Left cardiac atrium (tissue), 4 donors: ENCODE measurements around the gene CRTC1. TPM values are rescaled to one million over a fixed set of nuclear protein-coding genes. Genes with fewer than 3 reads are reported as not detected.
A peak's percentile ranks its signal among the peaks of the same experiment; 100 is the strongest.

ENCODE experiments used
- ATAC-seq, 2 donors: fragments of 200-7000 bp; cut with Tn5 transposase; one replicate each; pipeline ENCODE4 v1.9.1; 2020; ENCODE audit warnings: mild to moderate bottlenecking in 2 of 2, moderate library complexity in 2 of 2
- DNase-seq: peaks from one replicate; pipeline ENCODE4 v3.0.0-alpha.2; 2020
- intact Hi-C, 2 donors: fragments of 100-400 bp; cut with DNase I; formaldehyde crosslinking; loops; one replicate each; pipeline versions ENCODE4 v1.14.1 to v1.15.1; 2022 to 2023
- total RNA-seq, 2 donors: library from RNA; stranded (reverse); fragmentation: NEBNext Ultra II Directional; extraction: Animal tissue kit (Norgen Biotek cat#: 25700); gene quantifications; one replicate each; pipeline ENCODE4 v1.2.1, GENCODE V29; 2021
- donor health status: DM: no; HTN: yes; CAD: no.
- donor health status: DM: no; HTN: yes; CAD: no; lungs with severe emphysema.
- donor health status: DM: yes; HTN: yes; CAD: no.
- donor health status: Dilated cardiomyopathy.

CRTC1 gene
- total RNA-seq, 2 donors from 2014 or later = 10.5 to 11.1 TPM

DNA sequence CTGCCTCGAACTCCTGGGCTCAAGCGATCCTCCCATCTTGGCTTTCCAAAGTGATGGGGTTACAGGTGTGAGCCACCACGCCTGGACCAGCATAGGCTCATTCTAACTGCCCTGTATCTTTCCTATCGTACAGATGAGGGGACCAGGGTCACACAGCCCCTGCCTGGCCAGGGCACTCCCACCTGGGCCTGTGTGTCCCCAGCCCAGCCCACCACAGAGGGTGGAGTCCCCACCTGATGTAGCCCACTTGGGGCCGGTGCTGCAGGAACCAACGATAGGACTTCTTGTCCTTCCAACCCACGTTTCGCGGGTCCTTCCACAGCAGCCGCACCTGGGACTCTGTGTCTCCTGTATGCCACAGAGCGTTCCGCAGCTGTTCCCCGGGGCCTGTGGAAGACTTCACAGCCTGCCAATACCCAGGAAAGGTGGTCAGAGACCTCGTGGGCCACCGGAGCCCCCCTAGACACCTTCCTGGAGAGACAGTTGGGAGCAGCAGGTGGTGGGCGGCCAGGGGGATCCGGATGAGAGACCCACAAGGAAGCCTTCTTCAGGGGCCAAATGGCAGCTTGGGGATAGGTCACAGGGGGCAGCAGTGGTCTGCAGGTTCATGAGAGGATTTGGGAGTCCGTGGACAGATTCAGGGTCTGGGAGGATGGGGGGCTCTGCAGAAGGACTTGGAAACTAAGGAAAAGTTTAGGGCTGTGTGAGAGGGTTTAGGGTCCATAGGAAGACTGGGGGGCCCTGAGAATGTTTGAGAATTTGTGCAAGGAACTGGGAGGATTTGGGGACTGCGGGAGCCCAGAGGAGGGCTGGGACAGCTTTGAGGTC lies 100.7 kb downstream of the CRTC1 start:
- no peak for ATAC-seq
- intact Hi-C loops = no loop called here
- no peak for DNase-seq

GRCh38 chr19:18784786-18785120 lies 101.3 kb downstream of the CRTC1 start:
- ATAC-seq = no peak
- intact Hi-C loops = no loop called here

GRCh38 chr19:18785179-18786124 lies 102.0 kb downstream of the CRTC1 start:
- DNase-seq (peak; percentile 89), ATAC-seq (peak; percentile 73 to 82)
- intact Hi-C loops = no loop called here

More at GRCh38 chr19:18784786-18785120, 101.3 kb downstream of the CRTC1 start:
- DNase-seq = no peak

DNA sequence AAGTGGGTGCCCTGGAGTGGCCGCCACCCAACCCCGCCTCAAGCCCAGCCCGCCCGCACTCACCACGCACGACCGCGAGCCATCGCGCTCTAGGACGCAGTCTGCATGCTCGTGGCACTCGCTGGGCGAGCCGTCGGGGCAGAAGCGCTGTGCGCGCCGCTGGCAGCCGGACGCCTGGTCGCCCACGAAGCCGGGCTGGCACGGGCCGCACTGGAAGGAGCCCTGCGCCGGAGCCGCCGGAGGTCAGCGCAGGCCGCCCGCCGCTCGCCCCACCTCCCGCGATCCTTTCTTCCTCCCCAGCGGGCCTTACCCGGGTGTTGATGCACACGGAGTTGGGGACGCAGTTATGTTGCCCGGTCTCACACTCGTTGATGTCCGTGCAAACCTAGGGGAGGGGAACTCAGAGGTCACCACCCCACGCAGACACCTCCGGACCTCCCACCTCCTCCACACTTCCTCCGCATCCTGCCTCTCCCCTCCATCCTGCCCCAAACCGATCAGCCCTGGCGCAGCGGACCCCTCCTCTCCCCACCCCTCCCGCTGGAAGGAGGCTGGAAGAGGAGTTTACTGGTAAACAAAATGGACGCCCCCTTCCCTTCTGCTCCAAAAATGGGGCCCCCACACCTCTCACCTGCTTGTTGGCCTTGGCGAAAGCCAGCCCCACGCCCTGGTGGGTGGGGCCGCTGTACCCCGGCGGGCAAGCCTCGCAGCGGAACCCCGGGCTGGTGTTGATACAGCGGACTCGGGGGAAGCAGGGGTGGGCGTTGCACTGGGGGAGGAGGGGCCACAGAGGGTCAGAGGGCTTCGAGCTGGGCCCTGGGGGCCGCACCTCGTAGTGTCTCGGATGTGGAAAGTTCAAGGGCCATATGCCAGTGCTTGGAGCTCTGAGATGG lies 105.3 kb downstream of the CRTC1 start:
- ATAC-seq (no peak), DNase-seq (no peak)
- intact Hi-C loops = no loop called here

- DNase-seq (no peak), ATAC-seq (no peak)
- intact Hi-C loops = no loop called here
Measured at GRCh38 chr19:18789422-18789869, 106.0 kb downstream of the CRTC1 start.

DNA sequence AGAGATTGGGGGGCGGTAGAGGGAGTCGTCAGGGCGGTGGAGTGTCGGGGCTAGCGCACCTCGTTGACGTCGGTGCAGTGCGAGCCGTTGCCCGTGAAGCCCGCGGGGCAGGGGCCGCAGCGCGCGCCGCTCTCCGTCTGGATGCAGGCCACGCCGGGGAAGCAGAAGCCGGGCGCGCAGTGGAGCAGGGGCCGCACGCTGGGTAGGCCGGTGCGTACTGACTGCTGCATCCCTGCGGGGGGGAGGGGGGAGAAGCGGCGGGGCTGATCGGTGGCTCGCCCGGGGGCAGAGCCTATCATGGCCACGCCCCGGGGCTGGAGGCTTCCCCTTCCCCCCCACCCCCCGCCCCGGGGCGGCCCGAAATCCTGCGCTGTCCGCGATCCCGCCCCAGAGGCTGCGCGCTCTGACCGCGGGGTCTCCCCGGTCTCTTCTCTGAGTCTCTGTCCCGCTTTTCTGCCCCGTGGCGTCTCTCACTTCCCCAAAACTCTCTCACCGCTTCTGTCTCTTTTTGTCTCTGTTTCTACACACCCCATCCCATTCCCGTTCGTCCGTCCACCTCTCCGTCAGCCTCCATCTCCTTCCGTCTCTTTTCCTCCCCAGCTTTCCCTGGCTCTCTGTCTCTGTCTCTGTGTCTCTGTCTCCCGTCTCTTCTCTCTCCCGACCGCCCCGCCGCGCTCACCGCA lies 106.5 kb downstream of the CRTC1 start:
- no peak for DNase-seq
- peak; percentile 16 to 22 for ATAC-seq
- intact Hi-C loops = no loop called here

DNA sequence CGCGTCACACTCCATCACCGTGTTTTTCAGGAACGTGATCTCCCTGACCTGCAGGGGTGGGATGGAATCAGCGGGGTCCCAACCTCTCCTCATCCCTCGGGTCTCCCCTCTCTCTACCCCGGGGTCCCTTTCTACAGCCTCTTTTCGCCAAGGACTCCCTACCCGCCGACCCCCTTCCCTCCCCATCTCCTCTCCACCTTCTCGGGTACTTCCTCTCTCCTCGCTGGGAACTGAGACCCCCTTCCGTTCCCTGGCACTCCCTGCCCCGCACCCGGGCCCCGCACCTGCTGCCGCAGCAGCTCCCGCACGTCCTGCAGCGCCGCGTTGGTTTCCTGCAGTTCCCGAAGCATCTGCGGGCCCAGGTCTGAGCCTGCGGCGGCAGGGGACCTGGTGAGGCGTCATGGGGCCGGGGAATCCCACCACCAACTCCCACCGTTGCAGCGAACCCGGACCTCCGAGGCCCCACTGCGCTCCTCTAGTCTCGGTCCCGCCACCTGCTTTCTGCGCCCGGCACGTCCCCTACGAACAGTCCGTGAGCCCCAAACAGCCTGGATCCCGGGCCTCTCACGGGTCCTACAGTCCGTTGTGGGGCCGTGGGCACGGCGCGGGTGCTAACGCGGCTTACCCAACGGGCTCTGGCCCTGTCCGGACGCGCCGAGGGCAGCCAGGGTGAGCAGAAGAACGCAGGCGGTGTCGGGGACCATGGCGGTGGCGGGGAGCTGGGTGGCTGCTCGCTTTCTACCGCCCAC lies 107.3 kb downstream of the CRTC1 start, which contains the start of gene COMP:
COMP (minus strand) TSS at position 740 of the 749 bp plus-strand sequence; CDS start at position 704, 36 bp downstream.
- DNase-seq (no peak), ATAC-seq (no peak)
- intact Hi-C loops = no loop called here

DNA sequence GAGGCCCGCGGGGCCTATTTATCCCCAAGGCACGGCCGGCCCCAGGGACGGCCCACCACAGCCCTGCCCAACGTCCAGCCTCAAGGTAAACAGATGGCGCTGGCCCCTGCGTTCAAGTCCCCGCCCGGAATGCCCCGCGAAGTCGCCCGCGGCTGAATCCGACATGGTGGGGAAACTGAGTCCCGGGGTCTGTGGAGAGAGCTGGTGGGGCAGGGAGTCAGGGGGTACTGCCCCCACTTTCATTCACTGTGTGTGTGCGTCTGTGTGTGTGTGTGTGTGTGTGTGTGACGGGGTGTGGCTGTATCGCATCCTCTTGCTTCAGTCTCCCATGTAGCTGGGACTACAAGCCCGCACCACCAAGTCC lies 107.8 kb downstream of the CRTC1 start:
- DNase-seq = no peak
- ATAC-seq = no peak
- intact Hi-C loops = no loop called here

DNA sequence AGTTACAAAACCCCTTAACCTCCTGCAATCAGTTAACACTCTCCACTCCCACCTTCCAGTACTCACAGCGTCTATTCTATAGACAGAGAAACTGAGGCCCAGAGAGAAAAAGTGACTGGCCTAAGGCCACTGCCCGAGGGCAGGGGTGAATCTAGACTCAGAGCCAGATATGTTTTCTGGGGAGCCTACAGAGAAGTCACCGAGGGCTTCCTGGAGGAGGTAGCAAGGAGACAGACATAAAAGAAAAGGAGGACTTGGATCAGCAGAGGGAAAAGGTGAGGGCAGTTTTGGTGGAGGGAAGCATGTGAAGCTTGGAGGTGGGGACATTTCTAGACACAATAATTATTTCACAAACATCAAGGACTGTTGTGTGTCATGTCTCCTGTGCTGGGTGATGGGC lies 109.2 kb downstream of the CRTC1 start:
- DNase-seq (no peak), ATAC-seq (no peak)
- intact Hi-C loops = no loop called here

DNA sequence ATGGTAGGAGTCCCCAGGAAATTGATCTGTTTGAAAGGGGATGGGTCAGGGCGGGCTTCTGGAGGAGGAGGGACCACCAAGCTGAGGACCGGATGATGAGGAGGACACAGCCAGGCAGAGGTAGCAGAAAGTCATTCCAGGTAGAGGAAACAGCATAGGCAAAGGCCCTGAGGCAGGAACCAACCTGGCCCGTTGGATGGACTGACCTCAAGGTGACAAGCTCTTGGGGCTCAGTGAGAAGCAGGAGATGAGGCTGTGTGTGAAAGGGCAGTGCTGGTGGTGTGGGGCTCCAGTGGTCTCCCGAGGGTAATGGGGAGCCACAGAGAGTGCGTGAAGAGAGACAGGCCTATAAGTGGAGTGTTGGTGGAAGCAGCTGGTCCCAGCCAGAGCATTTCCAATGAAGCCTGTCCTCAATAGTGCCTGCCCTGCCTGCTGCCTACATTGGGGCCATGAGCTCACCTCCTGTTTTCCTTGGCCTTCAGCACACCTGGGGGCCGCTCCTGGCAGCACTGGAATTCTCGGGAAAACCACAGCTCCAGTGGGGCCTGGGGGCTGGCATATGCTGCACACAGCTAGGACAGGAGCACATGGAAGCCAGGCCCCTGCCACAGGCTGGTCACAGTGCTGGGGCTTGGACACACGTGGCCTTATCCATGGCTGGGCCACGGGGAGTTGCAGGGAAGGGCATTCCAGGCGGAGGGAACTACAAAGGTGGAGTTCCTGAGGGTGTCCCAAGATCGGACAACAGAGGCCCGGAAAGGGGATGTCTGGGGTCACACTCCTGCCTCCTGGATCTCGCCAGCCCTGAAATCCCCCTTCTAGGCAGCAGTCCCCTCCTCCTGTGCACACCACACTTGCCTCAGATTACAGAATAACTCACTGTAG lies 109.9 kb downstream of the CRTC1 start:
- intact Hi-C loops = no loop called here
- ATAC-seq (no peak), DNase-seq (no peak)

- intact Hi-C loops = no loop called here
- no peak for DNase-seq
- ATAC-seq = no peak
Measured at GRCh38 chr19:18794029-18794313, 110.5 kb downstream of the CRTC1 start.

- DNase-seq = no peak
- ATAC-seq = no peak
- intact Hi-C loops = no loop called here
Measured at GRCh38 chr19:18794692-18795091, 111.2 kb downstream of the CRTC1 start.

GRCh38 chr19:18795540-18795939 lies 112.1 kb downstream of the CRTC1 start:
- ATAC-seq (peak; percentile 73 to 78), DNase-seq (no peak)
- intact Hi-C loops = no loop called here

DNA sequence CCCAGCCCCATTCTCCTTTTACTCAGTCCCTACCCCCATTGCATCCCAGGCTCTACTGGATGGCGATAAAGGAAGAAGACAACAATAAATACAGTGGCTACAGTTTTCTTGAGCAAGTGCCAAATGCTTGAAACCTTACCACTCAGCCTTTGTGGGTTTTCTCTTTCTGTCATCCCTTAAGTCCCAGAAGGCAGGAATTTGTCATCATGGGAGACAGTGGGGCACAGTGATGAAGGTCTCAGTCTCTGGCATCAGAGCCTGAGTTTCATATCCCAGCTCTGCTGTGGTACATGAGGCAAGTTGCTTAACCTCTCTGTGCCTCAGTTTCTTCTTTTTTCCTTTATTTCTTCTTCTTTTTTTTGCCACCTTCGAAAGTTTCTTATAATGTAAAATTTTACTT lies 112.8 kb downstream of the CRTC1 start:
- ATAC-seq = no peak
- intact Hi-C loops = no loop called here

DNA sequence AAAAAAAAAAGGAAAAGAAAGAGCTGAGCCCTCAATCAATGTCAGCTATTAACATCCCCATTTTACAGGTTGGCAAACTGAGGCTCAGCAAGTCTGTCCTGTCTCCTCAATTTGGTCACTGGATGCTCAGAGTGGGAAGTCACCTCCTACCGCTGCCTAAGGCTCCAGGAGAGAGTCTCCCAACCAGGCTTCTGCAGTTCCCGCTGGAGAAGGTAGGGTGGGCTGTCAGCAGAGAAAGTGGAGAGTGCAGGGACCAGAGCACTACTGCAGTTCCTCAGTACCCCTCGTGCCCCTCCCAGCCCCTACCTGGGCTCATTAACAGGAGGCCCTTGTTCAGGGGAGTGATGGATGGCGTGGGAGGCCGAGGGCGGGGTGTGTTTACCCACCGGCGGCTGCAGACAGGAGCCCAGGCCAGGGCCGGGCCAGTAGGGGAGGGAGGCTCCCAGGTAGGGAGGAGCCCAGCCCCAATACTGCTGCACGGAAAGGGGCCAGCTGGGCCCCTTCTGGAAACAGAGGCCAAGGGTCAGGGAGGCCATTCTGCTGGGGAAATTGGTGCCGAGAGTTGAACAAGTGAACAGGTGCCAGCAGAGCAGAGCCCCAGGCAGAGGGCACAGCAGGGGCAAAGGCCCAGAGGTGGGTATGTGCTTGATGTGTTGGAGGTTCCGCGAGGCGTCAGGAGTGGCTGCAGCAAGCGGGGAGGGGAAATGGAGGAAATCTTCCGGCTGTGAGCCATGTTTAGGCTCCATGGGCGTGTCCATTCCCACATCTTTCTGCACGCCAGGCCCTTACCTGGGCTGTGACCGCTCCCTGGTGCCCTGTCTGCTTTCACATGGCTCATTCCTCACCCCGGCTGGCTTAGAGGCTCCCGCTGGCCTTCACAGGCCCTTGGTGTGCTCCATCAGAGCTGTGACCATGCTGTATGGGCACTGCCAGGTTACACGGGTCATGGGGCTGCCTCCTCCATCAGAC lies 115.2 kb downstream of the CRTC1 start:
- intact Hi-C loops = no loop called here
- DNase-seq (no peak), ATAC-seq (no peak)

More for the DNA sequence above, 112.8 kb downstream of the CRTC1 start:
- DNase-seq = no peak

- intact Hi-C loops = no loop called here
Measured at GRCh38 chr19:18799389-18799970, 116.0 kb downstream of the CRTC1 start.

More at GRCh38 chr19:18799389-18799970, 116.0 kb downstream of the CRTC1 start:
- no peak for DNase-seq
- no peak for ATAC-seq
